H9 (cell line): ENCODE results near the gene KIRREL3. TPM values are rescaled to one million over a fixed set of nuclear protein-coding genes. Genes with fewer than 3 reads are reported as not detected.

Source experiments
- DNase-seq: peaks from one replicate; pipeline ENCODE4 v3.0.0-alpha.2; 2017
- H2AFZ ChIP-seq: one replicate; pipeline ENCODE4 v1.6.1; 2013; ENCODE audit warnings: mild to moderate bottlenecking, low read length, control low read depth, moderate library complexity
- H2AK5ac ChIP-seq: 2 replicates; pipeline ENCODE4 v1.6.1; 2013; ENCODE audit warnings: low read length, control low read depth, mixed read lengths; ENCODE audit not compliant: insufficient read length
- H2BK120ac ChIP-seq: one replicate; pipeline ENCODE4 v1.6.1; 2013; ENCODE audit warnings: low read depth, mild to moderate bottlenecking, low read length, control low read depth, inconsistent platforms; ENCODE audit not compliant: poor library complexity, severe bottlenecking
- H2BK12ac ChIP-seq: 2 replicates; pipeline ENCODE4 v1.6.1; 2013; ENCODE audit warnings: low read length, control low read depth, mixed read lengths, low read depth; ENCODE audit not compliant: insufficient read length
- H2BK15ac ChIP-seq: 2 replicates; pipeline ENCODE4 v1.6.1; 2013; ENCODE audit warnings: low read depth, low read length, control low read depth
- H2BK20ac ChIP-seq: one replicate; pipeline ENCODE4 v1.6.1; 2013; ENCODE audit warnings: low read depth, mild to moderate bottlenecking, low read length, control low read depth, inconsistent platforms; ENCODE audit not compliant: poor library complexity, severe bottlenecking
- H2BK5ac ChIP-seq: 2 replicates; pipeline ENCODE4 v1.6.1; 2013; ENCODE audit warnings: low read length, control low read depth, mixed read lengths; ENCODE audit not compliant: insufficient read length
- H3K14ac ChIP-seq: 2 replicates; pipeline ENCODE4 v1.6.1; 2013; ENCODE audit warnings: low read length, control low read depth; ENCODE audit not compliant: insufficient read depth
- H3K18ac ChIP-seq: 2 replicates; pipeline ENCODE4 v1.6.1; 2013; ENCODE audit warnings: low read depth, mild to moderate bottlenecking, mixed read lengths, low read length, control low read depth; ENCODE audit not compliant: insufficient read length
- H3K23ac ChIP-seq: 2 replicates; pipeline ENCODE4 v1.6.1; 2013; ENCODE audit warnings: low read length, control low read depth, mixed read lengths, low read depth; ENCODE audit not compliant: insufficient read length
- H3K23me2 ChIP-seq: 2 replicates; pipeline ENCODE4 v1.6.1; 2013; ENCODE audit warnings: low read depth, mild to moderate bottlenecking, mixed read lengths, low read length, control low read depth; ENCODE audit not compliant: insufficient read length, poor library complexity, severe bottlenecking
- H3K27ac ChIP-seq: 2 replicates; pipeline ENCODE4 v1.5.1; 2013; ENCODE audit warnings: low read length, control low read depth, mixed read lengths, low read depth; ENCODE audit not compliant: insufficient read length
- H3K27me3 ChIP-seq: 2 replicates; pipeline ENCODE4 v1.6.1; 2013; ENCODE audit warnings: low read length, control low read depth, inconsistent platforms; ENCODE audit not compliant: insufficient read depth
- H3K4ac ChIP-seq: 2 replicates; pipeline ENCODE4 v1.6.1; 2013; ENCODE audit warnings: low read depth, mild to moderate bottlenecking, control low read depth, inconsistent platforms, low read length, moderate library complexity
- H3K4me1 ChIP-seq: 2 replicates; pipeline ENCODE4 v1.6.1; 2013; ENCODE audit warnings: low read length, control low read depth, inconsistent platforms; ENCODE audit not compliant: insufficient read depth
- H3K4me2 ChIP-seq: 2 replicates; pipeline ENCODE4 v1.6.1; 2013; ENCODE audit warnings: low read length, control low read depth, mixed read lengths; ENCODE audit not compliant: insufficient read length, insufficient read depth
- H3K56ac ChIP-seq: 2 replicates; pipeline ENCODE4 v1.6.1; 2013; ENCODE audit warnings: low read depth, mild to moderate bottlenecking, mixed read lengths, low read length, control low read depth; ENCODE audit not compliant: insufficient read length
- H3K79me1 ChIP-seq: 2 replicates; pipeline ENCODE4 v1.6.1; 2013; ENCODE audit warnings: low read depth, mild to moderate bottlenecking, moderate library complexity, low read length, control low read depth, inconsistent platforms; ENCODE audit not compliant: insufficient read depth, poor library complexity, severe bottlenecking
- H3K79me2 ChIP-seq: 2 replicates; pipeline ENCODE4 v1.6.1; 2013; ENCODE audit warnings: low read length, control low read depth, inconsistent platforms; ENCODE audit not compliant: insufficient read depth
- H3K9ac ChIP-seq: 2 replicates; pipeline ENCODE4 v1.6.1; 2013; ENCODE audit warnings: low read length, control low read depth, mixed read lengths; ENCODE audit not compliant: insufficient read length; ENCODE audit errors: extremely low read depth
- H3K9me3 ChIP-seq: one replicate; pipeline ENCODE4 v1.6.1; 2013; ENCODE audit warnings: low read depth, low read length, inconsistent platforms; ENCODE audit not compliant: control insufficient read depth
- H3T11ph ChIP-seq: one replicate; pipeline ENCODE4 v1.6.1; 2013; ENCODE audit warnings: mild to moderate bottlenecking, low read length, control low read depth, inconsistent platforms
- H4K20me1 ChIP-seq: one replicate; pipeline ENCODE4 v1.6.1; 2013; ENCODE audit not compliant: control insufficient read depth, insufficient read length, insufficient read depth
- H4K5ac ChIP-seq: 2 replicates; pipeline ENCODE4 v1.6.1; 2013; ENCODE audit warnings: low read depth, mild to moderate bottlenecking, mixed read lengths, low read length, control low read depth; ENCODE audit not compliant: insufficient read length
- H4K8ac ChIP-seq: replicated peaks from 2 replicates; pipeline ENCODE4 v1.6.1; 2013; ENCODE audit warnings: low read length, control low read depth, mixed read lengths, low read depth; ENCODE audit not compliant: insufficient read length
- H4K91ac ChIP-seq: 2 replicates; pipeline ENCODE4 v1.6.1; 2013; ENCODE audit warnings: low read depth, mild to moderate bottlenecking, moderate library complexity, mixed read lengths, low read length, control low read depth; ENCODE audit not compliant: insufficient read length
- H3K27ac Mint-ChIP-seq, 3 experiments: 2 replicates in 2 of 3; 3 replicates in 1 of 3; pipeline ENCODE4 v1.8.0; 2020 to 2021; ENCODE audit warnings: mixed read lengths in 3 of 3, mild to moderate bottlenecking in 1 of 3, moderate library complexity in 1 of 3
- H3K27me3 Mint-ChIP-seq: 2 replicates; pipeline ENCODE4 v1.8.0; 2021; ENCODE audit warnings: low read depth, mild to moderate bottlenecking, moderate library complexity, mixed read lengths
- H3K36me3 Mint-ChIP-seq, 3 experiments: 2 replicates in 2 of 3; 3 replicates in 1 of 3; pipeline ENCODE4 v1.8.0; 2020 to 2021; ENCODE audit warnings: low read depth in 3 of 3, mixed read lengths in 3 of 3; ENCODE audit not compliant: insufficient read depth in 1 of 3
- H3K4me1 Mint-ChIP-seq, 2 experiments: 2 replicates each; pipeline ENCODE4 v1.8.0; 2020; ENCODE audit warnings: mixed read lengths in 2 of 2
- H3K4me3 Mint-ChIP-seq, 2 experiments: 2 replicates in 1 of 2; 3 replicates in 1 of 2; pipeline ENCODE4 v1.8.0; 2020 to 2021; ENCODE audit warnings: mild to moderate bottlenecking in 2 of 2, mixed read lengths in 2 of 2, moderate library complexity in 1 of 2
- H3K9me3 Mint-ChIP-seq, 2 experiments: 2 replicates in 1 of 2; 3 replicates in 1 of 2; pipeline ENCODE4 v1.8.0; 2020; ENCODE audit warnings: mild to moderate bottlenecking in 2 of 2, mixed read lengths in 2 of 2, moderate library complexity in 1 of 2
- CTCF ChIP-seq: fragments of 200-600 bp; sonication (generic); conservative IDR thresholded peaks from 3 replicates; pipeline ENCODE4 v1.8.0; 2021; ENCODE audit warnings: antibody characterized with exemption, mild to moderate bottlenecking
- WGBS: extraction: QIAGEN DNeasy Blood & Tissue Kit; methylation state at CpG from one replicate; pipeline ENCODE4 v1.1.7; 2013; ENCODE audit warnings: missing lambda C conversion rate, low lambda C conversion rate, mixed read lengths; ENCODE audit not compliant: insufficient read length; ENCODE audit errors: extremely low coverage; 5-methylcytosine and 5-hydroxymethylcytosine counted together
- total RNA-seq: library from RNA; stranded (reverse); gene quantifications from 2 replicates; pipeline ENCODE4 v1.2.1, GENCODE V29; 2021

Gene KIRREL3
- total RNA-seq, 1 experiment from 2014 or later: 0.17 TPM

- Histone ChIP-seq H4K8ac (no peak overlapping the region), H3K79me2 (no peaks in the 10 kb centered on the region), H2AFZ (no peak overlapping the region), H3K9me3 (no peaks in the 10 kb centered on the region), H3K23me2 (no peaks in the 10 kb centered on the region), H4K20me1 (no peaks in the 10 kb centered on the region), H4K5ac (no peak overlapping the region), H3K4ac (no peak overlapping the region), H3K27ac (no peak overlapping the region), H2BK5ac (no peak overlapping the region), H3T11ph (no peak overlapping the region), H3K18ac (no peak overlapping the region), H2BK15ac (no peak overlapping the region), H2BK120ac (no peak overlapping the region), H2AK5ac (no peak overlapping the region), H2BK12ac (no peak overlapping the region), H2BK20ac (no peak overlapping the region), H3K27me3 (no peaks in the 10 kb centered on the region), H3K56ac (no peak overlapping the region), H3K9ac (no peak overlapping the region), H4K91ac (no peak overlapping the region), H3K79me1 (no peaks in the 10 kb centered on the region), H3K4me2 (no peak overlapping the region), H3K14ac (no peak overlapping the region), H3K4me1 (no peaks in the 10 kb centered on the region; the same call in 1 of the 2 replicates), H3K23ac (no peak overlapping the region)
- H3K27ac Mint-ChIP-seq: no peak overlapping the region
- no peak for DNase-seq
- no peak for TF ChIP-seq CTCF
- H3K27me3 Mint-ChIP-seq: peaks cover 22% of the 10 kb centered on the region
- no CpG with 5 or more reads among the region's 5 CpGs for WGBS
- H3K4me1 Mint-ChIP-seq: peaks cover 7% of the 10 kb centered on the region in 2 experiments
- no peak overlapping the region for H3K4me3 Mint-ChIP-seq
- H3K9me3 Mint-ChIP-seq: peaks cover 0 to 3% of the 10 kb centered on the region in 2 experiments; a peak in 2 of 5 replicates
- peaks cover 0 to 4% (median 3%) of the 10 kb centered on the region in 3 experiments; a peak in 3 of 7 replicates for H3K36me3 Mint-ChIP-seq
Measured at GRCh38 chr11:126727381-126727780, 273.2 kb downstream of the KIRREL3 start.
